Left ventricle myocardium inferior (tissue), 1 donor: ENCODE data around the gene BAZ1A. TPM values are rescaled to one million over a fixed set of nuclear protein-coding genes. Genes with fewer than 3 reads are reported as not detected.
"Not testable (repeated sequence)": the region's sequence is repeated elsewhere in the genome, so short reads cannot be mapped to it uniquely, and the experiment has no call there.

ENCODE experiments used
- DNase-seq: peaks from one replicate; pipeline ENCODE4 v3.0.0-alpha.2; 2020
- H3K27ac ChIP-seq: fragments of 200-600 bp; replicated peaks from 2 replicates; pipeline ENCODE4 v1.8.0; 2021
- H3K27me3 ChIP-seq: fragments of 200-600 bp; 2 replicates; pipeline ENCODE4 v1.8.0; 2021; ENCODE audit warnings: low read depth
- H3K36me3 ChIP-seq: fragments of 200-600 bp; 2 replicates; pipeline ENCODE4 v1.8.0; 2021
- H3K4me1 ChIP-seq: fragments of 200-600 bp; 2 replicates; pipeline ENCODE4 v1.8.0; 2021
- H3K4me3 ChIP-seq: fragments of 200-600 bp; 2 replicates; pipeline ENCODE4 v1.8.0; 2021; ENCODE audit warnings: mild to moderate bottlenecking, moderate library complexity
- H3K9me3 ChIP-seq: fragments of 200-600 bp; replicated peaks from 2 replicates; pipeline ENCODE4 v1.8.0; 2021
- CTCF ChIP-seq: fragments of 200-600 bp; IDR thresholded peaks from 2 replicates; pipeline ENCODE4 v1.8.0; 2021; ENCODE audit warnings: antibody characterized with exemption, mild to moderate bottlenecking, borderline replicate concordance
- intact Hi-C: fragments of 100-400 bp; cut with micrococcal nuclease; formaldehyde crosslinking; loops from one replicate; pipeline ENCODE4 v1.11.0; 2022
- total RNA-seq: library from RNA; stranded (reverse); fragmentation: NEBNext Ultra II Directional; extraction: Animal tissue kit (Norgen Biotek cat#: 25700); gene quantifications from one replicate; pipeline ENCODE4 v1.2.1, GENCODE V29; 2021
- donor health status: DM: no; HTN: yes; CAD: no; lungs with severe emphysema.

The BAZ1A gene
- total RNA-seq, 1 donor from 2014 or later, result 4.5 TPM

GRCh38 chr14:34817768-34818167, 57.4 kb downstream of the BAZ1A start:
- H3K36me3 ChIP-seq, result peaks cover 12% of the 10 kb centered on the region
- no peaks in the 10 kb centered on the region for H3K4me1 ChIP-seq
- no peaks in the 10 kb centered on the region for H3K27me3 ChIP-seq
- H3K9me3 ChIP-seq, result no peaks in the 10 kb centered on the region
- intact Hi-C loops, result no loop called here
- no peak overlapping the region for H3K27ac ChIP-seq
- H3K4me3 ChIP-seq, result no peak overlapping the region
- TF ChIP-seq CTCF, result no peak
- DNase-seq, result no peak

- no peaks in the 10 kb centered on the region for H3K9me3 ChIP-seq
- peaks cover 34% of the 10 kb centered on the region for H3K36me3 ChIP-seq
- intact Hi-C loops, result no loop called here
Measured at GRCh38 chr14:34810028-34810427, 65.1 kb downstream of the BAZ1A start.

GRCh38 chr14:34806257-34806656, 68.9 kb downstream of the BAZ1A start:
- no peak for TF ChIP-seq CTCF
- Histone ChIP-seq H3K27me3 (no peaks in the 10 kb centered on the region), H3K36me3 (peaks cover 62% of the 10 kb centered on the region), H3K4me3 (no peak overlapping the region), H3K27ac (no peak overlapping the region), H3K9me3 (no peaks in the 10 kb centered on the region), H3K4me1 (no peaks in the 10 kb centered on the region)
- intact Hi-C loops, result no loop called here
- DNase-seq, result no peak

More at GRCh38 chr14:34810028-34810427, 65.1 kb downstream of the BAZ1A start:
- Histone ChIP-seq H3K4me1 (no peaks in the 10 kb centered on the region), H3K27ac (no peak overlapping the region), H3K4me3 (no peak overlapping the region), H3K27me3 (no peaks in the 10 kb centered on the region)
- no peak for TF ChIP-seq CTCF
- DNase-seq, result no peak

GRCh38 chr14:34804933-34805332, 70.2 kb downstream of the BAZ1A start:
- no peaks in the 10 kb centered on the region for H3K4me1 ChIP-seq
- no peak for TF ChIP-seq CTCF
- H3K27ac ChIP-seq, result no peak overlapping the region
- peaks cover 61% of the 10 kb centered on the region for H3K36me3 ChIP-seq
- DNase-seq, result no peak
- intact Hi-C loops, result no loop called here
- H3K4me3 ChIP-seq, result no peak overlapping the region
- no peaks in the 10 kb centered on the region for H3K9me3 ChIP-seq
- no peaks in the 10 kb centered on the region for H3K27me3 ChIP-seq

- not testable (repeated sequence) for H3K27ac ChIP-seq
Measured at GRCh38 chr14:34798861-34799260, 76.3 kb downstream of the BAZ1A start.

GRCh38 chr14:34797747-34798583, 77.2 kb downstream of the BAZ1A start:
- Histone ChIP-seq H3K27me3 (no peaks in the 10 kb centered on the region), H3K4me1 (no peaks in the 10 kb centered on the region), H3K36me3 (peaks cover 75% of the 10 kb centered on the region), H3K27ac (no peak overlapping the region), H3K4me3 (no peak overlapping the region), H3K9me3 (peaks cover 7% of the 10 kb centered on the region)
- intact Hi-C loops, result no loop called here
- no peak for DNase-seq
- no peak for TF ChIP-seq CTCF

More at GRCh38 chr14:34798861-34799260, 76.3 kb downstream of the BAZ1A start:
- DNase-seq, H3K27me3 ChIP-seq, H3K4me1 ChIP-seq, H3K4me3 ChIP-seq, H3K9me3 ChIP-seq, intact Hi-C loops: not testable (repeated sequence)
- peaks cover 69% of the 10 kb centered on the region for H3K36me3 ChIP-seq
